ENCODE measurements around the gene HS3ST2. TPM values are rescaled to one million over a fixed set of nuclear protein-coding genes. Genes with fewer than 3 reads are reported as not detected.

HS3ST2 gene
- total RNA-seq, 1 experiment from 2014 or later = 0.24 TPM

DNA sequence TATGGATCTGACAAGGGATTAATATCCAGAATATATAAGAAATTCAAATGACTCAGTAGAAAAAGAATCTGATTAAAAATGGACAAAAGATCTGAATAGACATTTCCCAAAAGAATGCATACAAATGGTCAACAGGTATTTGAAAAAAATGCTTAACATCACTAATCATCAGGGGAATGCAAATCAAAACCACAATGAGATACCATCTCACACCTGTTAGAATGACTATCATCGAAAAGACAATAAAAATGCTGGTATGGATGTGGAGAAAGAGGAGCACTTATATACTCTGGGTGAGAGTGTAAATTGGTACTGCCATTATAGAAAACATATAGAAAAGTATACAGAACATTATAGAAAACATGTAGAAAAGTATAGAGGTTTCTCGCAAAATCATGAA, 16.4 kb upstream of the HS3ST2 start:
- Histone ChIP-seq H3K4me1 (ENCODE audit: insufficient read depth, low read length, poor library complexity, severe bottlenecking) (no peaks in the 10 kb centered on the region), H3K9me3 (ENCODE audit: low read depth, low read length, poor library complexity, severe bottlenecking) (no peaks in the 10 kb centered on the region), H3K27ac (ENCODE audit: low read depth, low read length, poor library complexity, severe bottlenecking) (no peak overlapping the region), H3K36me3 (ENCODE audit: insufficient read depth, low read length, poor library complexity, severe bottlenecking) (no peaks in the 10 kb centered on the region), H3K27me3 (replicated peaks; ENCODE audit: insufficient read depth, low read depth, low read length, poor library complexity) (peaks cover 10% of the 10 kb centered on the region), H3K4me3 (ENCODE audit: low read depth, low read length, poor library complexity, severe bottlenecking) (no peak overlapping the region)
- intact Hi-C loops (cut with micrococcal nuclease; ENCODE audit: unreplicated experiment) = no loop called here
- TF ChIP-seq, protein P1, sequence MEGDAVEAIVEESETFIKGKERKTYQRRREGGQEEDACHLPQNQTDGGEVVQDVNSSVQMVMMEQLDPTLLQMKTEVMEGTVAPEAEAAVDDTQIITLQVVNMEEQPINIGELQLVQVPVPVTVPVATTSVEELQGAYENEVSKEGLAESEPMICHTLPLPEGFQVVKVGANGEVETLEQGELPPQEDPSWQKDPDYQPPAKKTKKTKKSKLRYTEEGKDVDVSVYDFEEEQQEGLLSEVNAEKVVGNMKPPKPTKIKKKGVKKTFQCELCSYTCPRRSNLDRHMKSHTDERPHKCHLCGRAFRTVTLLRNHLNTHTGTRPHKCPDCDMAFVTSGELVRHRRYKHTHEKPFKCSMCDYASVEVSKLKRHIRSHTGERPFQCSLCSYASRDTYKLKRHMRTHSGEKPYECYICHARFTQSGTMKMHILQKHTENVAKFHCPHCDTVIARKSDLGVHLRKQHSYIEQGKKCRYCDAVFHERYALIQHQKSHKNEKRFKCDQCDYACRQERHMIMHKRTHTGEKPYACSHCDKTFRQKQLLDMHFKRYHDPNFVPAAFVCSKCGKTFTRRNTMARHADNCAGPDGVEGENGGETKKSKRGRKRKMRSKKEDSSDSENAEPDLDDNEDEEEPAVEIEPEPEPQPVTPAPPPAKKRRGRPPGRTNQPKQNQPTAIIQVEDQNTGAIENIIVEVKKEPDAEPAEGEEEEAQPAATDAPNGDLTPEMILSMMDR (conservative IDR thresholded peaks at IDR 0.05; ENCODE audit: low read depth, low read length) = no peak
- no peak for TF ChIP-seq EZH2 (IDR thresholded peaks at IDR 0.05; ENCODE audit: borderline replicate concordance, low read depth, low read length, poor library complexity, severe bottlenecking)
- ChIA-PET CTCF (no interaction called here), POLR2A (ENCODE audit: low non-redundant PET) (no interaction called here)
- no peak for DNase-seq (ENCODE audit: low spot score)
- BruUV-seq (replicated peaks) = no TSS peak

DNA sequence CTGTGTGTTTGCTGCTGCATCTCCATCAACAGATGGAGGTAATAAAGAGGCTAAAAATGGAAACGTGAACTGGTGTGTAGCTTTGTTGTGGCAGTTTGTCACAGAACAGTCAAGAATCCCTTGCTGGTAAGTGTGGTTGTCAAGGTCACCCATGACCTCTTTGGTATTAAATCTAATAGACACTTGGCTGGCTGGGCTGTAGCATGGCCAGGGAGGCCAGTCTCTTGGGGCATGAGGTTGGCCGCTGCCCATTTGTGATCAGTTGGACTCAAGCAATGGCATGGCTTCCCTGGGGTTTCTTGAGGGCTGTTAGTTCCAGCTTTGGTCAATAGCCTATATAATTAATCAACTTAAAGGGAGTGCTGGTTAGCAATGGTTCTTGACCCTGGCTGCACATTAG, 14.8 kb upstream of the HS3ST2 start:
- intact Hi-C loops (cut with micrococcal nuclease; ENCODE audit: unreplicated experiment) = no loop called here
- Histone ChIP-seq H3K36me3 (ENCODE audit: insufficient read depth, low read length, poor library complexity, severe bottlenecking) (no peaks in the 10 kb centered on the region), H3K9me3 (ENCODE audit: low read depth, low read length, poor library complexity, severe bottlenecking) (no peaks in the 10 kb centered on the region), H3K27me3 (replicated peaks; ENCODE audit: insufficient read depth, low read depth, low read length, poor library complexity) (peaks cover 23% of the 10 kb centered on the region), H3K4me1 (ENCODE audit: insufficient read depth, low read length, poor library complexity, severe bottlenecking) (no peaks in the 10 kb centered on the region), H3K27ac (ENCODE audit: low read depth, low read length, poor library complexity, severe bottlenecking) (no peak overlapping the region), H3K4me3 (ENCODE audit: low read depth, low read length, poor library complexity, severe bottlenecking) (no peak overlapping the region)
- no peak for DNase-seq (ENCODE audit: low spot score)
- POLR2A ChIA-PET (ENCODE audit: low non-redundant PET) = no interaction called here
- no TSS peak for BruUV-seq (replicated peaks)
- TF ChIP-seq EZH2 (IDR thresholded peaks at IDR 0.05; ENCODE audit: borderline replicate concordance, low read depth, low read length, poor library complexity, severe bottlenecking) = no peak
- TF ChIP-seq, protein P1 (conservative IDR thresholded peaks at IDR 0.05; ENCODE audit: low read depth, low read length) = no peak
- CTCF ChIA-PET = no interaction called here

- DNase-seq (ENCODE audit: low spot score) = no peak
- no peaks in the 10 kb centered on the region for H3K36me3 ChIP-seq (ENCODE audit: insufficient read depth, low read length, poor library complexity, severe bottlenecking)
- peaks cover 66% of the 10 kb centered on the region for H3K27me3 ChIP-seq (replicated peaks; ENCODE audit: insufficient read depth, low read depth, low read length, poor library complexity)
- no peaks in the 10 kb centered on the region for H3K9me3 ChIP-seq (ENCODE audit: low read depth, low read length, poor library complexity, severe bottlenecking)
- no peaks in the 10 kb centered on the region for H3K4me1 ChIP-seq (ENCODE audit: insufficient read depth, low read length, poor library complexity, severe bottlenecking)
- intact Hi-C loops (cut with micrococcal nuclease; ENCODE audit: unreplicated experiment) = loop anchor here (10.0 kb wide), 1 partner anchor 100 kb away; no protein-coding TSS in a partner anchor
- POLR2A ChIA-PET (ENCODE audit: low non-redundant PET) = no interaction called here
- CTCF ChIA-PET = no interaction called here
- BruUV-seq (replicated peaks) = no TSS peak
- TF ChIP-seq EZH2 (IDR thresholded peaks at IDR 0.05; ENCODE audit: borderline replicate concordance, low read depth, low read length, poor library complexity, severe bottlenecking) = no peak
- TF ChIP-seq, protein P1 (conservative IDR thresholded peaks at IDR 0.05; ENCODE audit: low read depth, low read length) = no peak
- no peak overlapping the region for H3K4me3 ChIP-seq (ENCODE audit: low read depth, low read length, poor library complexity, severe bottlenecking)
- H3K27ac ChIP-seq (ENCODE audit: low read depth, low read length, poor library complexity, severe bottlenecking) = no peak overlapping the region
Measured at GRCh38 chr16:22804893-22805292, 9.1 kb upstream of the HS3ST2 start.
